ENCODE measurements around the gene IMPA2.

IMPA2 gene

GRCh38 chr18:12010187-12010802 is 29.0 kb downstream of the IMPA2 start:
- CTCF ChIA-PET: interaction anchor here (0.8 to 2.9 kb wide), 3 partner anchors 15 to 79 kb away, joined by 3 to 6 read pairs (median 4); no protein-coding TSS in a partner anchor
- Histone ChIP-seq H3K4me3 (ENCODE audit: low read depth, low read length) (no peak overlapping the region), H3K4me1 (ENCODE audit: control insufficient read depth, insufficient read depth, low read length) (no peaks in the 10 kb centered on the region), H3K9me3 (ENCODE audit: control insufficient read depth, insufficient read depth, low read depth, low read length) (no peaks in the 10 kb centered on the region), H3K36me3 (ENCODE audit: control insufficient read depth in 2 of 2, insufficient read depth in 1 of 2, low read length in 2 of 2) (peaks cover 0 to 4% of the 10 kb centered on the region in 2 experiments; a peak in 2 of 3 replicates), H3K27ac (ENCODE audit: extremely low read depth, low read depth, low read length) (no peak overlapping the region)
- POLR2A ChIA-PET: no interaction called here
- no peak for TF ChIP-seq ZEB2 (tag by site-specific recombination; IDR thresholded peaks at IDR 0.05)
- TF ChIP-seq ZNF843 (tag by site-specific recombination; IDR thresholded peaks at IDR 0.05): no peak
- TF ChIP-seq ZNF175 (tag by site-specific recombination; IDR thresholded peaks at IDR 0.05): no peak

GRCh38 chr18:12011199-12011956 is 30.1 kb downstream of the IMPA2 start:
- no peak overlapping the region for H3K4me3 ChIP-seq (ENCODE audit: low read depth, low read length)
- H3K4me1 ChIP-seq (ENCODE audit: control insufficient read depth, insufficient read depth, low read length): no peaks in the 10 kb centered on the region
- CTCF ChIA-PET: interaction anchor here (1.4 to 2.9 kb wide), 2 partner anchors 16 to 74 kb away, joined by 3 to 6 read pairs; no protein-coding TSS in a partner anchor
- peak; percentile 54 for TF ChIP-seq ZIC2 (tag by site-specific recombination; IDR thresholded peaks at IDR 0.05)
- no peak for TF ChIP-seq INSM2 (tag by site-specific recombination; IDR thresholded peaks at IDR 0.05)
- no peaks in the 10 kb centered on the region for H3K9me3 ChIP-seq (ENCODE audit: control insufficient read depth, insufficient read depth, low read depth, low read length)
- H3K36me3 ChIP-seq (ENCODE audit: control insufficient read depth in 2 of 2, insufficient read depth in 1 of 2, low read length in 2 of 2): peaks cover 0 to 4% of the 10 kb centered on the region in 2 experiments; a peak in 2 of 3 replicates
- no peak overlapping the region for H3K27ac ChIP-seq (ENCODE audit: extremely low read depth, low read depth, low read length)
- POLR2A ChIA-PET: no interaction called here

GRCh38 chr18:12011957-12012549 is 30.7 kb downstream of the IMPA2 start:
- TF ChIP-seq ZFHX2 (tag by site-specific recombination; conservative IDR thresholded peaks at IDR 0.05): peak; percentile 84
- no peak for TF ChIP-seq ZNF350 (tag by site-specific recombination; IDR thresholded peaks at IDR 0.05)
- TF ChIP-seq EGR2 (tag by site-specific recombination; IDR thresholded peaks at IDR 0.05; ENCODE audit: low read depth): peak; percentile 78
- TF ChIP-seq ZNF830 (tag by site-specific recombination; IDR thresholded peaks at IDR 0.05; ENCODE audit: low read depth): no peak
- TF ChIP-seq ZIC2 (tag by site-specific recombination; IDR thresholded peaks at IDR 0.05): peak; percentile 42
- TF ChIP-seq ZSCAN4 (tag by site-specific recombination; IDR thresholded peaks at IDR 0.05): no peak
- H3K9me3 ChIP-seq (ENCODE audit: control insufficient read depth, insufficient read depth, low read depth, low read length): no peaks in the 10 kb centered on the region
- POLR2A ChIA-PET: no interaction called here
- no peak overlapping the region for H3K4me3 ChIP-seq (ENCODE audit: low read depth, low read length)
- CTCF ChIA-PET: interaction anchor here (0.9 to 2.3 kb wide), 5 partner anchors 16 to 357 kb away, joined by 3 to 15 read pairs (median 5); no protein-coding TSS in a partner anchor
- H3K27ac ChIP-seq (ENCODE audit: extremely low read depth, low read depth, low read length): no peak overlapping the region
- H3K4me1 ChIP-seq (ENCODE audit: control insufficient read depth, insufficient read depth, low read length): no peaks in the 10 kb centered on the region
- peaks cover 0 to 4% of the 10 kb centered on the region in 2 experiments; a peak in 2 of 3 replicates for H3K36me3 ChIP-seq (ENCODE audit: control insufficient read depth in 2 of 2, insufficient read depth in 1 of 2, low read length in 2 of 2)

- Histone ChIP-seq H3K36me3 (ENCODE audit: control insufficient read depth in 2 of 2, insufficient read depth in 1 of 2, low read length in 2 of 2) (peaks cover 0 to 4% of the 10 kb centered on the region in 2 experiments; a peak in 2 of 3 replicates), H3K27ac (ENCODE audit: extremely low read depth, low read depth, low read length) (no peak overlapping the region), H3K4me1 (ENCODE audit: control insufficient read depth, insufficient read depth, low read length) (no peaks in the 10 kb centered on the region), H3K9me3 (ENCODE audit: control insufficient read depth, insufficient read depth, low read depth, low read length) (no peaks in the 10 kb centered on the region), H3K4me3 (ENCODE audit: low read depth, low read length) (no peak overlapping the region)
- POLR2A ChIA-PET: no interaction called here
- CTCF ChIA-PET: interaction anchor here (0.6 to 2.3 kb wide), 6 partner anchors 17 to 1146 kb away, joined by 3 to 15 read pairs (median 5); no protein-coding TSS in a partner anchor
- TF ChIP-seq ZNF10 (tag by site-specific recombination; IDR thresholded peaks at IDR 0.05): no peak
- no peak for TF ChIP-seq SCRT1 (tag by site-specific recombination; IDR thresholded peaks at IDR 0.05; ENCODE audit: borderline replicate concordance)
- no peak for TF ChIP-seq HOXC10 (CRISPR knock-in tag; IDR thresholded peaks at IDR 0.05)
- TF ChIP-seq ZNF202 (tag by site-specific recombination; IDR thresholded peaks at IDR 0.05; ENCODE audit: borderline replicate concordance): no peak
- no peak for TF ChIP-seq KLF1 (tag by site-specific recombination; IDR thresholded peaks at IDR 0.05)
- TF ChIP-seq ZNF571 (tag by site-specific recombination; IDR thresholded peaks at IDR 0.05): no peak
- no peak for TF ChIP-seq ZNF624 (tag by site-specific recombination; IDR thresholded peaks at IDR 0.05)
Measured at GRCh38 chr18:12012697-12013096, 31.4 kb downstream of the IMPA2 start.

Measured in HEK293 (cell line).